ENCODE data around the gene KIAA0753. TPM values are rescaled to one million over a fixed set of nuclear protein-coding genes. Genes with fewer than 3 reads are reported as not detected.

The KIAA0753 gene
- total and polyA plus RNA-seq, 2 of the 13 experiments (the other 11 are each of a cell fraction or from before 2014, with no cell fraction given): 5.2 to 9.1 TPM

GRCh38 chr17:6651354-6651918, 10.9 kb upstream of the KIAA0753 start, which contains the start of the genes C17orf100 and MED31 (continued):
- TF ChIP-seq PRDM4 (CRISPR knock-in tag; IDR thresholded peaks at IDR 0.05; ENCODE audit: borderline replicate concordance): 0 out of 2 replicates have a peak, but pooled peaks have one; percentile 5
- no peak for TF ChIP-seq TBP (CRISPR knock-in tag; IDR thresholded peaks at IDR 0.05)
- no peak for TF ChIP-seq TEF (CRISPR knock-in tag; IDR thresholded peaks at IDR 0.05)
- TF ChIP-seq SNAPC5 (CRISPR knock-in tag; IDR thresholded peaks at IDR 0.05; ENCODE audit: borderline replicate concordance): 0 out of 2 replicates have a peak, but pooled peaks have one; percentile 44
- TF ChIP-seq NCOR1 (IDR thresholded peaks at IDR 0.05; ENCODE audit: borderline replicate concordance, low read length): no peak
- TF ChIP-seq ZBTB25 (CRISPR knock-in tag; IDR thresholded peaks at IDR 0.05): no peak
- TF ChIP-seq ZNF318 (CRISPR knock-in tag; IDR thresholded peaks at IDR 0.05): no peak
- TF ChIP-seq FIP1L1 (IDR thresholded peaks at IDR 0.05; ENCODE audit: borderline replicate concordance, insufficient read depth, low read depth, low read length): peak; percentile 37; the same call in 1 of the 2 replicates
- no peak for TF ChIP-seq ZNF784 (CRISPR knock-in tag; IDR thresholded peaks at IDR 0.05; ENCODE audit: borderline replicate concordance)
- no peak for TF ChIP-seq SIX1 (CRISPR knock-in tag; IDR thresholded peaks at IDR 0.05; ENCODE audit: borderline replicate concordance)
- TF ChIP-seq CENPBD1 (CRISPR knock-in tag; IDR thresholded peaks at IDR 0.05; ENCODE audit: borderline replicate concordance, low read depth): 0 out of 2 replicates have a peak, but pooled peaks have one; percentile 67
